Measurements from ENCODE around the gene LPIN2. TPM values are rescaled to one million over a fixed set of nuclear protein-coding genes. Genes with fewer than 3 reads are reported as not detected.

LPIN2 gene
- total and polyA plus RNA-seq, 2 of the 4 experiments (the other 2 are of a cell fraction): 16.2 to 21.9 TPM

- H4K8ac ChIP-seq (ENCODE audit: low read depth in 2 of 2, low read length in 2 of 2): no peak overlapping the region
- no TSS peak for BruUV-seq (replicated peaks)
- H3K27ac ChIP-seq (ENCODE audit: insufficient read depth, low read length): no peak overlapping the region
- H2BK15ac ChIP-seq (ENCODE audit: low read depth, low read length): peak overlapping the region; percentile 13; the same call in 1 of the 3 replicates
- no peak overlapping the region for H3K14ac ChIP-seq (replicated peaks; ENCODE audit: low read depth, low read length)
- no CpG with 5 or more reads among the region's 5 CpGs for WGBS, 2 experiments (ENCODE audit: extremely low coverage in 2 of 2, insufficient read length in 1 of 2)
- dilution Hi-C loops (cut with HindIII; ENCODE audit: low sequenced_read_pairs, unreplicated experiment): no loop called here
- no peaks in the 10 kb centered on the region for H3K27me3 ChIP-seq (ENCODE audit: control insufficient read depth, insufficient read depth, low read length)
- in situ Hi-C loops (cut with MboI; ENCODE audit: low sequenced_read_pairs): no loop called here
- H3K79me1 ChIP-seq (ENCODE audit: low read depth in 1 of 2, low read length in 2 of 2): no peaks in the 10 kb centered on the region
- no peak overlapping the region for H3K4me2 ChIP-seq (ENCODE audit: low read depth, low read length)
- no peak overlapping the region for H2AK9ac ChIP-seq (replicated peaks; ENCODE audit: low read depth, low read length, poor library complexity)
- no peak overlapping the region for H4K5ac ChIP-seq (ENCODE audit: low read depth, low read length)
- no peaks in the 10 kb centered on the region for H3K36me3 ChIP-seq (ENCODE audit: control insufficient read depth, insufficient read depth, low read length)
- no peak overlapping the region for H4K91ac ChIP-seq (ENCODE audit: insufficient read depth, low read depth, low read length)
- H2BK120ac ChIP-seq (ENCODE audit: low read depth, low read length): no peak overlapping the region
- no peak for TF ChIP-seq RFX5 (IDR thresholded peaks at IDR 0.05; ENCODE audit: low read depth, low read length)
- TF ChIP-seq MAZ (IDR thresholded peaks at IDR 0.05; ENCODE audit: borderline replicate concordance, low read depth, low read length): no peak
- TF ChIP-seq RAD21 (IDR thresholded peaks at IDR 0.05; ENCODE audit: low read length): no peak
- TF ChIP-seq SMC3 (IDR thresholded peaks at IDR 0.05; ENCODE audit: low read depth, low read length): no peak
- no peak for TF ChIP-seq NFE2L2 (IDR thresholded peaks at IDR 0.05; ENCODE audit: low read depth, low read length)
- TF ChIP-seq USF2 (IDR thresholded peaks at IDR 0.05; ENCODE audit: low read depth, low read length): no peak
- TF ChIP-seq MXI1 (IDR thresholded peaks at IDR 0.05; ENCODE audit: borderline replicate concordance, low read depth, low read length): no peak
- no peak for TF ChIP-seq POLR2A (IDR thresholded peaks at IDR 0.05; ENCODE audit: low read depth, low read length)
- no peak for TF ChIP-seq RCOR1 (IDR thresholded peaks at IDR 0.05; ENCODE audit: insufficient replicate concordance, low read length)
- no peak for TF ChIP-seq ELK1 (IDR thresholded peaks at IDR 0.05; ENCODE audit: borderline replicate concordance, low read depth, low read length)
- TF ChIP-seq CEBPB (IDR thresholded peaks at IDR 0.05; ENCODE audit: low read depth, low read length): no peak
- no peak for TF ChIP-seq CTCF (conservative IDR thresholded peaks at IDR 0.05; ENCODE audit: low read depth, low read length)
- no peak for TF ChIP-seq BHLHE40 (IDR thresholded peaks at IDR 0.05; ENCODE audit: low read depth, low read length)
- no peak for TF ChIP-seq FOS (IDR thresholded peaks at IDR 0.05; ENCODE audit: low read depth, low read length)
- no peak for TF ChIP-seq CHD1 (IDR thresholded peaks at IDR 0.05; ENCODE audit: low read depth, low read length)
- TF ChIP-seq MAFK (IDR thresholded peaks at IDR 0.05; ENCODE audit: low read depth, low read length): no peak
- no peak overlapping the region for H3K4me3 ChIP-seq (ENCODE audit: insufficient read depth, low read depth, low read length)
- no peak overlapping the region for H3K23ac ChIP-seq (ENCODE audit: low read depth, low read length)
- H3K9me3 ChIP-seq (ENCODE audit: control insufficient read depth, insufficient read depth, low read length): no peaks in the 10 kb centered on the region
- ChIA-PET CTCF (no interaction called here), POLR2A (ENCODE audit: unreplicated experiment) (no interaction called here)
- H3K56ac ChIP-seq (ENCODE audit: extremely low read depth, insufficient read depth, low read length): no peak overlapping the region
- H2AK5ac ChIP-seq (ENCODE audit: low read depth, low read length): no peak overlapping the region
- H3K18ac ChIP-seq (ENCODE audit: low read depth, low read length): no peak overlapping the region
- intact Hi-C loops (cut with micrococcal nuclease): no loop called here
- no peak overlapping the region for H2BK20ac ChIP-seq (ENCODE audit: low read depth, low read length)
- ATAC-seq (ENCODE audit: low read depth): no peak
- H3K4ac ChIP-seq (ENCODE audit: low read depth, low read length): no peak overlapping the region
- H2AFZ ChIP-seq (replicated peaks; ENCODE audit: low read length, poor library complexity): peak overlapping the region; percentile 26
- no peak for DNase-seq
- H4K20me1 ChIP-seq (ENCODE audit: insufficient read depth, low read length): no peaks in the 10 kb centered on the region
- H3K9me1 ChIP-seq (ENCODE audit: insufficient read depth, low read length): peaks cover 3% of the 10 kb centered on the region; the same call in 1 of the 2 replicates
- H3K9ac ChIP-seq (ENCODE audit: low read depth, low read length): no peak overlapping the region
- H3K4me1 ChIP-seq (ENCODE audit: control insufficient read depth, insufficient read depth, low read length): peaks cover 6% of the 10 kb centered on the region
- no peak overlapping the region for H2BK5ac ChIP-seq (ENCODE audit: low read depth, low read length, poor library complexity, severe bottlenecking)
These were observed 28.9 kb upstream of the LPIN2 start for GRCh38 chr18:3041843-3042242.

Data from IMR-90 (cell line).